Amniotic stem cell (primary cell): ENCODE results near the gene SYT9.

Experiments used
- DNase-seq: peaks from one replicate; lab custom pipeline; 2025; lab: John Stamatoyannopoulos, UW

SYT9 gene

GRCh38 chr11:7251836-7252682, at the start of gene SYT9:
Gene SYT9, plus strand, starts transcription at chr11:7251904. Its CDS starts 283 bp downstream, at chr11:7252187.
- DNase-seq = no peak

- no peak for DNase-seq
Observed at GRCh38 chr11:7202412-7202811, 49.3 kb upstream of the SYT9 start.

- no peak for DNase-seq
Observed at GRCh38 chr11:7204778-7205177, 46.9 kb upstream of the SYT9 start.

GRCh38 chr11:7208391-7208790, 43.3 kb upstream of the SYT9 start:
- DNase-seq = no peak

- no peak for DNase-seq
Observed at GRCh38 chr11:7219491-7219890, 32.2 kb upstream of the SYT9 start.

GRCh38 chr11:7220636-7221035, 31.1 kb upstream of the SYT9 start:
- no peak for DNase-seq

- no peak for DNase-seq
Observed at GRCh38 chr11:7222619-7223018, 29.1 kb upstream of the SYT9 start.

- DNase-seq = no peak
Observed at GRCh38 chr11:7239877-7240276, 11.8 kb upstream of the SYT9 start.

- DNase-seq = no peak
Observed at GRCh38 chr11:7245341-7245740, 6.4 kb upstream of the SYT9 start.

GRCh38 chr11:7246179-7246578, 5.5 kb upstream of the SYT9 start:
- no peak for DNase-seq

GRCh38 chr11:7250166-7250565, 1.5 kb upstream of the SYT9 start:
- DNase-seq = no peak

- no peak for DNase-seq
Observed at GRCh38 chr11:7251487-7251835, 243 bp upstream of the SYT9 start.

- no peak for DNase-seq
Observed at GRCh38 chr11:7252683-7253213, 1.0 kb downstream of the SYT9 start.

- no peak for DNase-seq
Observed at GRCh38 chr11:7253800-7254199, 2.1 kb downstream of the SYT9 start.

- no peak for DNase-seq
Observed at GRCh38 chr11:7254731-7255291, 3.1 kb downstream of the SYT9 start.

GRCh38 chr11:7256943-7257342, 5.2 kb downstream of the SYT9 start:
- DNase-seq = no peak

- DNase-seq = no peak
Observed at GRCh38 chr11:7257724-7258123, 6.0 kb downstream of the SYT9 start.

- no peak for DNase-seq
Observed at GRCh38 chr11:7261578-7261977, 9.9 kb downstream of the SYT9 start.

- no peak for DNase-seq
Observed at GRCh38 chr11:7262672-7263071, 11.0 kb downstream of the SYT9 start.

- DNase-seq = no peak
Observed at GRCh38 chr11:7263842-7264241, 12.1 kb downstream of the SYT9 start.

GRCh38 chr11:7268758-7269157, 17.1 kb downstream of the SYT9 start:
- no peak for DNase-seq

GRCh38 chr11:7270233-7270865, 18.6 kb downstream of the SYT9 start:
- DNase-seq = no peak

- no peak for DNase-seq
Observed at GRCh38 chr11:7272373-7272772, 20.7 kb downstream of the SYT9 start.
